CD4-positive, alpha-beta T cell treated with Interleukin-2 at 100 ng/mL for 4 hours (primary cell): Measurements from ENCODE around the gene SFTPA2.
"Not testable (repeated sequence)": the region's sequence is repeated elsewhere in the genome, so short reads cannot be mapped to it uniquely, and the experiment has no call there.

Experiments used
- DNase-seq: peaks from one replicate; pipeline ENCODE4 v3.0.0-alpha.2; 2020; ENCODE audit warnings: low spot score

The SFTPA2 gene

GRCh38 chr10:79560160-79560709 is at the start of gene SFTPA2:
TSS of gene SFTPA2 (minus strand) at chr10:79560407. CDS start at chr10:79559483, 924 bp downstream.
- DNase-seq, result no peak

DNA sequence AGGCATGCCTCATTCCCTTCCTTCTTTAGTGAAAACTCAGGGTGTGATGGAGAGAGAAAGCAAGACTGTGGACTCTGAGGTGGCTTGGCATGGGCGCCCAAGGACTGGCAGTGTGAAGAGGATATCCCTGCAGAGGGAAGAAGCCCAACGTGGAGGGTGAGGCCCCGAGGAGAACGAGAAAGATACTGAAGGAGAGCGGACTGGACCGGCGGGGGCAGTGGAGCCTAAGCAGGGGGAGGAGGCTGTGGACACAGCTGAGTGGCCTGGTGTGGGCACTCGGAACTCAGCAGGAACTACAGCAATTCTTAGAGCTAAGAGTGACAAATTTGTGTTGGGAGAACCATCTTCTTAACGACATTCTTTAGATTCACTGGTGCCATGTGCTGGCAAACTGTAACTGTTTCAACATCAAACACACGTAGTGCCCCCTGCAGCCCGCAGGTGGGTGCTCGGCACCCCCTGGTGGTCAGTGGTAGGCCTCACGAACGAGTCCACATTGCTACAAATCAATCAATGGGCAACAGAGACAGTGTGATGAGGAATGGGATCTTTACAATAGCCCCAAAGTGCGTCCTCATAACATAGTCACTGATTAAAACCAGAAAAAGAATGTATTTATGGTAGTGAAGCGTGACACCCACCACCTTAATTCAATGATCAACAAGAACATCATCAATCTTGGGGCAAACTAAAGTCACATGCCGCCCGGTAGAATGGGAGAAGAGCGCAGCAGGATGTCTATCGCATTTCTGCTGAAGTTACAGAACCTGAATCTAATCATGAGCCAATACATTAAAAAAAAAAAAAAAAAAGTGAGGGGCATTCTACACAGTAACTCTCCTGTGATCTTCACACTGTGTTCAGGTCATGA is 48.5 kb upstream of the SFTPA2 start:
- DNase-seq, result peak; percentile 6

- no peak for DNase-seq
These were observed 45.1 kb upstream of the SFTPA2 start for GRCh38 chr10:79605308-79605707.

DNA sequence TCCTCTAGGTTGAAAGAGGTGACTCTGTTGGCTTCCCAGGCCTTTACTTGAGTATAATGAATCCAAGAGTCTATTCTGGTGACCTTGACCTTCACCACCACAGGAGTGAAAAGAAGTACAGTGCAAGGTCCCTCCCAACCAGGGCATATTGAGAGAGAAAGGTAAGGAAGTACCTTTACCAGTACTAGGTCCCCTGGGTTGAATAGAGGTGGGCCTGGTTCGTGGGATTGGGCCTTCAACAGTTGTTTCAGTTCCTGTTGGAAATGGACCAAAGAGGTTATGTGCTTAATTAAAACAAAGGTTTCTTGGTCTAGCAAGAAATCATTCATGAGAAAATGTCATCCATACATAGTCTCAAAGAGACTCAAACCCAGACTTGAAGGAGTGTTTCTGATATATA is 44.1 kb upstream of the SFTPA2 start:
- no peak for DNase-seq

DNA sequence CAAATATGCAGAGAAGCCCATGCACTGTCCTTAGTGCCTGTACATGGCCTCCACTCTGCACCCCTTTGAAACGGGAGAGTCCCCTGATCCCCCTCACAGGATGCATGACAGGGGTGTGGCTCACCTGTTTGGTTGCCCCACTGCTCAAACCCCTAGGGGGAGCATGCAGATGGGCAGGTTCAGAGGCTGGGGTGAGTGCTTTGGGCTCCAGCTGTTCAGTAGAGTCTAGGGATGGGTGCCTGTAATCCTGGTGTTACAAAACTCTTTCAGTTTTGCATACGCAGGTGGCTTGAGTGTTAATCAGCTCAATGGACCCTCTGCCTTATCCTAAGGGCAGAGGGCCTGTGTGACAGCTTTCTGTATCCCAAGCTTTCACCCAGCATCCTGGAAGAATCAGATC is 42.7 kb upstream of the SFTPA2 start:
- DNase-seq, result no peak

- no peak for DNase-seq
These were observed 41.7 kb upstream of the SFTPA2 start for GRCh38 chr10:79601939-79602338.

DNA sequence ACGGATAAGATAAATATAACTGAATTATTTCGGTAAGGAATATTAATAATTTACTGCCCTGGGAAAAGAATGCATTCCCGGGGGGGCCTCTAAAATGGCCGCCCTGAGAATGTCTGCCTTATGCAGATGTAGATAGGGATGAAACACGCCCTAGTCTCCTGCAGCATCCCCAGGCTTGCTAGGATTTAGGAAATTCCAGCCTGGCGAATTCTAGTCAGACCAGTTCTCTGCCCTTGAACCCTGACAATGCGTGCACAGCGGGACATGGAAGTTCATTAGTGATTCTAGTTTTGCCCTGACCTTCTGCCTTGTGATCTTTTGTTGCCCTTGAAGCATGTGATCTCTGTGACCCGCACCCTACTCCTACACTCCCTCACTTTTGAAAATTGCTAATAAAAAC is 39.4 kb upstream of the SFTPA2 start:
- not testable (repeated sequence) for DNase-seq

GRCh38 chr10:79595510-79595909 is 35.3 kb upstream of the SFTPA2 start:
- no peak for DNase-seq

DNA sequence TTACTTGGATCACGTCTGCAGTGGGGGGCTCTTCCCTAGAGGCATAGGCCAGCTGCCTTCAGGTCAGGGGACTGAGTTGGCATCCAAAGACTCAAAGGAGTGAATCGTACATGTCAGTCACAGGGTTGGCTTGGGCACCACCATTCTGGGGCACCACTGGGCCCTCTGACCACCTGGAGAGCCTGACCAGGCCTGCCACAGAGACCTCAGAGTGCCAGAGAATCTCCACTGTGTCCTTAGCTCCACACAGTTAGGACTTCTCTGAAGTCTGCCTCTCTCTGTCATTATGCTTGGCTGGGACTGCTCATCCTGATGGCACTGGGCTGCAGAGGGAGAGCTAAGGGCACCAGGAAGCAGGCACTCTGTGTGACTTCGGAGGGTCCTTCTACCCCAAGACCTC is 34.4 kb upstream of the SFTPA2 start:
- not testable (repeated sequence) for DNase-seq

DNA sequence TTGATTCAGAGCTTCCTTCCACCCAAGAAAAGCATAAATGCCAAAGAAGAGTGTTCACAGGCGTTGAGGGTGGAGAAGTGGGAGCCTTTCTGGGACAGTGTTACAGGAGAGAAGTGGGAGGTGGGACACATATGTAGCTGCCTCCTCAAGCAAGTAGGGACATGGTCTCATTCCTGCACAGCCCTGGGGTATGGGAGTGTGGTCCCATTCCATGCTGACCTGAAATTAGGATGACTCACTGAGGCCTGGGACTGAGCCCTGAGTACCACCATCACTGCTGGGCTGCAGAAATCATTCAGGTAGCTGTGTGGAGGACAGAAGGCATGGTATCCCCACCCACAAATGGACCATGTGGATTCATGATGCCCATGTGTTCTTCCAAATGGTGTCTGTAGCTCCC is 33.2 kb upstream of the SFTPA2 start:
- no peak for DNase-seq

GRCh38 chr10:79588800-79589199 is 28.6 kb upstream of the SFTPA2 start:
- no peak for DNase-seq

GRCh38 chr10:79586933-79587332 is 26.7 kb upstream of the SFTPA2 start:
- no peak for DNase-seq

DNA sequence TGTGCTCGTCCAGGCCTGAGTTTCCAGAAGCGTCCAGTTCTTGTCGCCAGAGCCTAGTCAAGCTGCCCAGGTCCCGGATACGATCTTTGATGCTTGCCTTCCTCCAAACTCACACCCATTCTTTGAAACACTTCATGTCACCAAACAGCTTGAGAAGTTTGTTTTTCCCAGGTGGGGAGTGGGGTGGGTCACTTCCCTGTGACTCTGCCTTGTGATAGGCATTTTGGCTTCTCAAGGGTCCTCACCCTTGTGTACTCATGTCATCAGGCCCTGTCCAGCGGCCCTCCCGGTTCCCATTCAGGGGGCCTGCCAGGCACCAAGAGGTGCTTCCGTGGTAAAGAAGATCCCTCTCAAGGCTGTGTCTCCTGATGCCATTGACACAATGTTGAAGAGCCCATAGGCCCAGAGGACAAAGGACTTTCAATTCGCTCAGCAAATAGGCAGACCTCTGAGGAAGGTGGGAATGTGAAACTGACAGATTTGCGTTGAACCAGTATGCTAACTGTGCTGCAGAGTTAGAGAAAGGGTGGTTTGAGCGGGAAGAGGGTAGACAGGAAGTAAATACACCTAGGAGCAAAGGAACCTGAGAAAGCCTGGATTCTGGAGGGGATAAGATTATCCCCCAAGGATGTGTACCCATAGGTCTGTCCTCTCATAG is 25.8 kb upstream of the SFTPA2 start:
- no peak for DNase-seq

GRCh38 chr10:79583488-79584024 is 23.3 kb upstream of the SFTPA2 start:
- DNase-seq, result no peak

GRCh38 chr10:79582954-79583353 is 22.7 kb upstream of the SFTPA2 start:
- not testable (repeated sequence) for DNase-seq

DNA sequence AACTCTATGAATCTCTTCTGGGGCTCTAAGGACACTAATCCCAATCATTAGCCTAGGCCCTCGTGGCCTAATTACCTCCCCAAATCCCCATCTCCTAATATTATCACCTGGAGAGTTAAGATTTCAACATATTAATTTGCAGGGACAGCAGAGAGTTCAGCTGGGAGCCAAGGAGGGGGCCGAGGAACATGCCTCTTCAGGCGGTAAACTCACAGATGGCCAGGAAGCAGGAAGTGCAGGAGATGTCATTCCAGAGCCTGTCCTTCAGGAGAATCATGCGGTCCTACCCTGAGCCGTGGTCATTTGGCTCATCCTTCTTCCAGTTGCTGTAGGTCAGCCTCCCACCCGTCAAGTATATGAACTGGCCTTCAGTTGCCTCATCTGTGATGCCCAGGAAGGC is 21.9 kb upstream of the SFTPA2 start:
- DNase-seq, result no peak

DNA sequence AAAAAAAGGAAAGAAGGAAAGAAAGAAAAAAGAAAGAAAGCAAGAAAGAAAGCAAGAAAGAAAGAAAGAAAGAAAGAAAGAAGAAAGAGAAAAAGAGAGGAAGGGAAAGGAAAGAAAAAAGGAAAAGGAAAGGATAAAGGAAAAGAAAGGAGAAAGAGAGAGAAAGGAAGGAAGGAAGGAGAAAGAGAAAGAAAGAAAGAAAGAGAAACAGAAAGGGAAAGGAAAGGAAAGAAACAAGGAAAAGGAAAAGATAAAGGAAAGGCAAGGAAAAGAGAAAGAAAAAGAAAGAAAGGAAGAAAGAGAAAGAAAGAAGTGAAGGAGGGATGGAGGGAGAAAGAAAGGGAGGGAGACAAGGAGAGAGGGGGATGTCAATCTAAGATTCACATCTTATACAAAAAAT is 20.8 kb upstream of the SFTPA2 start:
- DNase-seq, result no peak

- DNase-seq, result no peak
These were observed 19.2 kb upstream of the SFTPA2 start for GRCh38 chr10:79579361-79579760.

DNA sequence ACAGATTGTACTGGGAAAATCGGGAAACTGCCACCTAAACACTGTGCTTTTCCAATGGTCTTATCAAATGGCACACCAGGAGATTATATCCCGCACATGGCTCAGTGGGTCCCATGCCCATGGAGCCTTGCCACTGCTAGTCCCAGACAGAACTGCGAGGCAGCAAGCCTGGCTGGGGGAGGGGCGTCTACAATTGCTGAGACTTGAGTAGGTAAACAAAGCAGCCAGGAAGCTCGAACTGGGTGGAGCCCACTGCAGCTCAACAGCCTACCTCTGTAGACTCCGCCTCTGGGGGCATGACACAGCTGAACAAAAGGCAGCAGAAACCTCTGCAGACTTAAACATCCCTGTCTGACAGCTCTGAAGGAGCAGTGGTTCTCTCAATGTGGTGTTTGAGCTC is 10.4 kb upstream of the SFTPA2 start:
- DNase-seq, result not testable (repeated sequence)

- no peak for DNase-seq
These were observed 3.2 kb upstream of the SFTPA2 start for GRCh38 chr10:79563426-79563825.

DNA sequence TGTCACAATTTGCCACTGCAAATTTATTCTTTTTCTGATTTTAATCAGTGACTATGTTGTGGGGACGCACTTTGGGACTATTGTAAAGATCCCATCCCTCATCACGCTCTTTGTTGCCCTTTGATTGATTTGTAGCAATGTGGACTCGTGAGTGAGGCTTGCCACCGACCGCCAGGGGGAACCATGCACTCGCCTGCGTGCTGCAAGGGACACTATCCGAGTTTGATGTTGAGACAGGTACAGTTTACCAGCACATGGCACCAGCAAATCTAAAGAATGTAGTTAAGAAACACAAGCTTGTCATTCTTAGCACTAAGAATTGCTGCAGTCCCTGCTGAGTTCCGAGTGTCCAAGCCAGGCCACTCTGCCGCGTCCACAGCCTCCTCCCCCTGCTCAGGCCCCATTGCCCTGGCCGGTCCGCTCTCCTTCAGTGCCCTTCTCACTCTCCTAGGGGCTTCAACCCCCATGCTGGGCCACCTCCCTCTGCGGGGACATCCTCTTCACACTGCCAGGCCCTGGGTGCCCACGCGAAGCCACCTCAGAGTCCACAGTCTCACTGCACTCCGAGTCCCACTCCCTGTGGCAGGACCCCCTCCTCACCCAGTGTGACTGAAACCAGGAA is 2.0 kb upstream of the SFTPA2 start:
- peak; percentile 59 for DNase-seq

DNA sequence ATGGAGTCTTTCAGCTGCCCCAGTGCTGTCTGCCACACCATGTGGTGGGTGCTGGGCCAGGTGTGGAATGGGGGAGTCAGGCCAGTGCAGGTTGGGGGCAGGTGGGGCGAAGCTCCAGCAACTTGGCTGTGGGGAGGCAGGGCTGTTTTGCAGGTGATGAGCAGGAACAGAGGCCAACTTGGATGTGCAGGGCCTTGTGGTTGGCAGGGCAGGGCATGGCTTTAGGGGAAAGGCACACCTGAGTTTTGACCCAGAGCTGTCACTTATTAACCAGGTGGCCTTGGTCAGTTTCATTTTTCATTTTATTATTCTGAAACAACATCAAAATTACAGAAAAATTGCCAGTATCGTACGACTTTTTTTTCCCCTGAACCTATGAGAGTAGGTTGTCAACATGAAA is 1.1 kb upstream of the SFTPA2 start:
- DNase-seq, result no peak
